Nephron (organoid): ENCODE data around the gene LUC7L.
A peak's percentile ranks its signal among the peaks of the same experiment; 100 is the strongest.

ENCODE experiments used
- H3K27ac Mint-ChIP-seq, 3 experiments: 2 replicates each; pipeline ENCODE4 v1.8.0; 2020; ENCODE audit warnings: mixed read lengths in 3 of 3, mild to moderate bottlenecking in 2 of 3, moderate library complexity in 1 of 3
- H3K27me3 Mint-ChIP-seq: 2 replicates; pipeline ENCODE4 v1.8.0; 2021; ENCODE audit warnings: low read depth, mild to moderate bottlenecking, moderate library complexity, mixed read lengths
- H3K36me3 Mint-ChIP-seq: 2 replicates; pipeline ENCODE4 v1.8.0; 2020; ENCODE audit warnings: low read depth, mixed read lengths
- H3K4me1 Mint-ChIP-seq: 2 replicates; pipeline ENCODE4 v1.8.0; 2020; ENCODE audit warnings: mixed read lengths
- H3K4me3 Mint-ChIP-seq, 3 experiments: 2 replicates each; pipeline ENCODE4 v1.8.0; 2020; ENCODE audit warnings: mild to moderate bottlenecking in 3 of 3, mixed read lengths in 3 of 3, moderate library complexity in 2 of 3
- H3K9me3 Mint-ChIP-seq: 2 replicates; pipeline ENCODE4 v1.8.0; 2020; ENCODE audit warnings: mixed read lengths
- CTCF ChIP-seq, 3 experiments: fragments of 200-600 bp; sonication (generic); IDR thresholded peaks; one replicate each; pipeline ENCODE4 v1.5.0; 2021; ENCODE audit warnings: antibody characterized with exemption in 3 of 3; ENCODE audit not compliant: unreplicated experiment in 3 of 3

Gene LUC7L

GRCh38 chr16:252366-253337, 23.4 kb upstream of the LUC7L start:
- Mint-ChIP-seq H3K27me3 (no peaks in the 10 kb centered on the region), H3K27ac (peak overlapping the region; percentile 7 to 70 (median 35)), H3K36me3 (peaks cover 53% of the 10 kb centered on the region), H3K4me1 (peaks cover 15% of the 10 kb centered on the region), H3K4me3 (no peak overlapping the region), H3K9me3 (peaks cover 4% of the 10 kb centered on the region)
- TF ChIP-seq CTCF (IDR thresholded peaks at IDR 0.05; ENCODE audit: unreplicated experiment in 3 of 3), result no peak

GRCh38 chr16:249431-249830, 20.2 kb upstream of the LUC7L start:
- Mint-ChIP-seq H3K9me3 (no peaks in the 10 kb centered on the region), H3K4me3 (no peak overlapping the region), H3K27ac (no peak overlapping the region), H3K4me1 (peaks cover 15% of the 10 kb centered on the region), H3K27me3 (no peaks in the 10 kb centered on the region), H3K36me3 (peaks cover 27% of the 10 kb centered on the region)
- TF ChIP-seq CTCF (IDR thresholded peaks at IDR 0.05; ENCODE audit: unreplicated experiment in 3 of 3), result no peak

- no peaks in the 10 kb centered on the region for H3K27me3 Mint-ChIP-seq
- H3K36me3 Mint-ChIP-seq, result peaks cover 11% of the 10 kb centered on the region
- no peaks in the 10 kb centered on the region for H3K9me3 Mint-ChIP-seq
- no peak for TF ChIP-seq CTCF (IDR thresholded peaks at IDR 0.05; ENCODE audit: unreplicated experiment in 3 of 3)
- H3K4me3 Mint-ChIP-seq, result no peak overlapping the region
- peaks cover 7% of the 10 kb centered on the region for H3K4me1 Mint-ChIP-seq
- H3K27ac Mint-ChIP-seq, result no peak overlapping the region
Measured at GRCh38 chr16:247027-247426, 17.8 kb upstream of the LUC7L start.

GRCh38 chr16:245105-245504, 15.9 kb upstream of the LUC7L start:
- Mint-ChIP-seq H3K4me3 (no peak overlapping the region), H3K4me1 (peaks cover 2% of the 10 kb centered on the region), H3K9me3 (no peaks in the 10 kb centered on the region), H3K36me3 (peaks cover 5% of the 10 kb centered on the region), H3K27me3 (no peaks in the 10 kb centered on the region), H3K27ac (no peak overlapping the region)
- no peak for TF ChIP-seq CTCF (IDR thresholded peaks at IDR 0.05; ENCODE audit: unreplicated experiment in 3 of 3)

GRCh38 chr16:243348-243747, 14.1 kb upstream of the LUC7L start:
- no peak for TF ChIP-seq CTCF (IDR thresholded peaks at IDR 0.05; ENCODE audit: unreplicated experiment in 3 of 3)
- Mint-ChIP-seq H3K4me3 (no peak overlapping the region), H3K4me1 (peaks cover 9% of the 10 kb centered on the region), H3K27ac (no peak overlapping the region), H3K36me3 (peaks cover 10% of the 10 kb centered on the region), H3K27me3 (no peaks in the 10 kb centered on the region), H3K9me3 (no peaks in the 10 kb centered on the region)

GRCh38 chr16:242281-242680, 13.0 kb upstream of the LUC7L start:
- no peaks in the 10 kb centered on the region for H3K9me3 Mint-ChIP-seq
- peaks cover 9% of the 10 kb centered on the region for H3K4me1 Mint-ChIP-seq
- H3K27me3 Mint-ChIP-seq, result no peaks in the 10 kb centered on the region
- no peak for TF ChIP-seq CTCF (IDR thresholded peaks at IDR 0.05; ENCODE audit: unreplicated experiment in 3 of 3)
- peaks cover 12% of the 10 kb centered on the region for H3K36me3 Mint-ChIP-seq
- no peak overlapping the region for H3K27ac Mint-ChIP-seq
- H3K4me3 Mint-ChIP-seq, result no peak overlapping the region
